GM23338 (cell line): ENCODE measurements around the gene CUX1. TPM values are rescaled to one million over a fixed set of nuclear protein-coding genes. Genes with fewer than 3 reads are reported as not detected.
A peak's percentile ranks its signal among the peaks of the same experiment; 100 is the strongest.
"Not testable (repeated sequence)": the region's sequence is repeated elsewhere in the genome, so short reads cannot be mapped to it uniquely, and the experiment has no call there.

Source experiments
- ATAC-seq: fragments of 200-7000 bp; cut with Tn5 transposase; 3 replicates; pipeline ENCODE4 v1.9.1; 2020
- DNase-seq: peaks from one replicate; pipeline ENCODE4 v3.0.0-alpha.2; 2015; ENCODE audit warnings: low spot score
- H2AFZ ChIP-seq: fragments of 200-600 bp; sonication (generic); 2 replicates; pipeline ENCODE4 v1.8.0; 2016; ENCODE audit warnings: antibody characterized with exemption, mild to moderate bottlenecking, moderate library complexity
- H3F3A ChIP-seq: fragments of 200-600 bp; sonication (generic); replicated peaks from 2 replicates; pipeline ENCODE4 v1.8.0; 2017; ENCODE audit warnings: antibody characterized with exemption, mixed run types, low read depth
- H3K27ac ChIP-seq: fragments of 200-600 bp; sonication (generic); 2 replicates; pipeline ENCODE4 v1.6.1; 2016; ENCODE audit warnings: low read depth
- H3K27me3 ChIP-seq: fragments of 200-600 bp; sonication (generic); 2 replicates; pipeline ENCODE4 v1.8.0; 2016; ENCODE audit warnings: mild to moderate bottlenecking, mixed run types, moderate library complexity; ENCODE audit not compliant: insufficient read depth
- H3K36me3 ChIP-seq: fragments of 200-600 bp; sonication (generic); 2 replicates; pipeline ENCODE4 v1.8.0; 2016; ENCODE audit warnings: mild to moderate bottlenecking; ENCODE audit not compliant: insufficient read depth
- H3K4me1 ChIP-seq: fragments of 200-600 bp; sonication (generic); 2 replicates; pipeline ENCODE4 v1.8.0; 2016; ENCODE audit warnings: mild to moderate bottlenecking, moderate library complexity; ENCODE audit not compliant: insufficient read depth
- H3K4me2 ChIP-seq: fragments of 200-600 bp; sonication (generic); 2 replicates; pipeline ENCODE4 v1.7.1; 2017; ENCODE audit warnings: mixed run types
- H3K4me3 ChIP-seq: fragments of 200-600 bp; sonication (generic); 2 replicates; pipeline ENCODE4 v1.6.1; 2016; ENCODE audit warnings: mixed run types
- H3K79me2 ChIP-seq: fragments of 200-600 bp; sonication (generic); replicated peaks from 2 replicates; pipeline ENCODE4 v1.8.0; 2017; ENCODE audit warnings: mild to moderate bottlenecking; ENCODE audit not compliant: insufficient read depth
- H3K9me2 ChIP-seq: fragments of 200-600 bp; sonication (generic); 2 replicates; pipeline ENCODE4 v1.8.0; 2017; ENCODE audit not compliant: insufficient read depth
- H4K20me1 ChIP-seq: fragments of 200-600 bp; sonication (generic); replicated peaks from 2 replicates; pipeline ENCODE4 v1.8.0; 2017; ENCODE audit warnings: mild to moderate bottlenecking; ENCODE audit not compliant: insufficient read depth
- H3K27ac Mint-ChIP-seq: 2 replicates; pipeline ENCODE4 v1.8.0; 2020; ENCODE audit warnings: inconsistent platforms, mild to moderate bottlenecking, moderate library complexity, mixed read lengths
- H3K27me3 Mint-ChIP-seq: 3 replicates; pipeline ENCODE4 v1.8.0; 2022; ENCODE audit warnings: low read depth, mild to moderate bottlenecking, moderate library complexity, mixed read lengths, inconsistent platforms; ENCODE audit not compliant: insufficient read depth, poor library complexity
- H3K36me3 Mint-ChIP-seq: 3 replicates; pipeline ENCODE4 v1.8.0; 2021; ENCODE audit warnings: low read depth, mild to moderate bottlenecking, inconsistent platforms, moderate library complexity, mixed read lengths
- H3K4me1 Mint-ChIP-seq: 3 replicates; pipeline ENCODE4 v1.8.0; 2020; ENCODE audit warnings: mild to moderate bottlenecking, inconsistent platforms, mixed read lengths
- H3K4me3 Mint-ChIP-seq: 3 replicates; pipeline ENCODE4 v1.8.0; 2021; ENCODE audit warnings: moderate library complexity, mild to moderate bottlenecking, inconsistent platforms, mixed read lengths
- H3K9me3 Mint-ChIP-seq: 3 replicates; pipeline ENCODE4 v1.8.0; 2020; ENCODE audit warnings: moderate library complexity, mild to moderate bottlenecking, inconsistent platforms, mixed read lengths
- CREB1 ChIP-seq: fragments of 250-450 bp; sonication (Bioruptor Pico); IDR thresholded peaks from 2 replicates; pipeline ENCODE4 v1.5.0; 2020; ENCODE audit warnings: low read depth, mild to moderate bottlenecking, moderate library complexity
- ETS1 ChIP-seq: IDR thresholded peaks from 2 replicates; pipeline ENCODE4 v1.6.1; 2016; ENCODE audit warnings: antibody characterized with exemption
- EZH2 ChIP-seq: fragments of 200-600 bp; sonication (generic); IDR thresholded peaks from one replicate; pipeline ENCODE4 v1.8.0; 2017; ENCODE audit warnings: antibody characterized with exemption, mild to moderate bottlenecking, low read depth; ENCODE audit not compliant: unreplicated experiment
- EZH2phosphoT487 ChIP-seq: fragments of 200-600 bp; sonication (generic); IDR thresholded peaks from one replicate; pipeline ENCODE4 v1.8.1; 2018; ENCODE audit warnings: antibody characterized with exemption; ENCODE audit not compliant: unreplicated experiment
- JUNB ChIP-seq: IDR thresholded peaks from one replicate; pipeline ENCODE4 v1.6.1; 2016; ENCODE audit warnings: antibody characterized with exemption; ENCODE audit not compliant: unreplicated experiment
- NANOG ChIP-seq: IDR thresholded peaks from 2 replicates; pipeline ENCODE4 v1.6.1; 2016; ENCODE audit warnings: antibody characterized with exemption, borderline replicate concordance
- POLR2AphosphoS5 ChIP-seq: IDR thresholded peaks from 2 replicates; pipeline ENCODE4 v1.6.1; 2016; ENCODE audit warnings: antibody characterized with exemption, low read depth
- STAT1 ChIP-seq: IDR thresholded peaks from one replicate; pipeline ENCODE4 v1.6.1; 2016; ENCODE audit warnings: antibody characterized with exemption; ENCODE audit not compliant: unreplicated experiment
- ZNF114 ChIP-seq: fragments of 250-450 bp; sonication (Bioruptor Pico); IDR thresholded peaks from 2 replicates; pipeline ENCODE4 v1.5.0; 2020; ENCODE audit warnings: mild to moderate bottlenecking, moderate library complexity
- ZNF331 ChIP-seq: fragments of 250-450 bp; sonication (Bioruptor Pico); IDR thresholded peaks from 2 replicates; pipeline ENCODE4 v1.5.0; 2020; ENCODE audit warnings: low read depth, mild to moderate bottlenecking, moderate library complexity
- polyA plus RNA-seq: library from polyadenylated mRNA; unstranded; fragments of >200 nt; fragmentation: Nextera tagmentation; extraction: Ambion mirVana; gene quantifications from 2 replicates; pipeline ENCODE4 v1.2.1, GENCODE V29; 2016
- total RNA-seq: library from RNA; depleted of rRNA; stranded (reverse); fragments of >200 nt; shearing (Covaris generic); gene quantifications from 2 replicates; pipeline ENCODE4 v1.2.3, GENCODE V29; 2014
- TF ChIP-seq, protein P1 (sequence below): IDR thresholded peaks from one replicate; pipeline ENCODE4 v1.6.1; 2018; ENCODE audit warnings: antibody characterized with exemption; ENCODE audit not compliant: unreplicated experiment
- TF ChIP-seq, protein P2 (sequence below), 2 experiments: fragments of 200-600 bp in 1 of 2; sonication (generic) in 1 of 2; conservative IDR thresholded peaks; 2 replicates each; pipeline versions ENCODE4 v1.5.1 to v1.6.1; 2016 to 2017; ENCODE audit warnings: antibody characterized with exemption in 2 of 2, low read depth in 2 of 2, mild to moderate bottlenecking in 2 of 2, moderate library complexity in 1 of 2

Gene CUX1
- total and polyA plus RNA-seq, 2 experiments from 2014 or later, result 49.9 to 64.0 TPM

GRCh38 chr7:101929256-101929655 lies 111.8 kb downstream of the CUX1 start (continued):
- no peak for TF ChIP-seq EZH2phosphoT487
- TF ChIP-seq, protein P1, sequence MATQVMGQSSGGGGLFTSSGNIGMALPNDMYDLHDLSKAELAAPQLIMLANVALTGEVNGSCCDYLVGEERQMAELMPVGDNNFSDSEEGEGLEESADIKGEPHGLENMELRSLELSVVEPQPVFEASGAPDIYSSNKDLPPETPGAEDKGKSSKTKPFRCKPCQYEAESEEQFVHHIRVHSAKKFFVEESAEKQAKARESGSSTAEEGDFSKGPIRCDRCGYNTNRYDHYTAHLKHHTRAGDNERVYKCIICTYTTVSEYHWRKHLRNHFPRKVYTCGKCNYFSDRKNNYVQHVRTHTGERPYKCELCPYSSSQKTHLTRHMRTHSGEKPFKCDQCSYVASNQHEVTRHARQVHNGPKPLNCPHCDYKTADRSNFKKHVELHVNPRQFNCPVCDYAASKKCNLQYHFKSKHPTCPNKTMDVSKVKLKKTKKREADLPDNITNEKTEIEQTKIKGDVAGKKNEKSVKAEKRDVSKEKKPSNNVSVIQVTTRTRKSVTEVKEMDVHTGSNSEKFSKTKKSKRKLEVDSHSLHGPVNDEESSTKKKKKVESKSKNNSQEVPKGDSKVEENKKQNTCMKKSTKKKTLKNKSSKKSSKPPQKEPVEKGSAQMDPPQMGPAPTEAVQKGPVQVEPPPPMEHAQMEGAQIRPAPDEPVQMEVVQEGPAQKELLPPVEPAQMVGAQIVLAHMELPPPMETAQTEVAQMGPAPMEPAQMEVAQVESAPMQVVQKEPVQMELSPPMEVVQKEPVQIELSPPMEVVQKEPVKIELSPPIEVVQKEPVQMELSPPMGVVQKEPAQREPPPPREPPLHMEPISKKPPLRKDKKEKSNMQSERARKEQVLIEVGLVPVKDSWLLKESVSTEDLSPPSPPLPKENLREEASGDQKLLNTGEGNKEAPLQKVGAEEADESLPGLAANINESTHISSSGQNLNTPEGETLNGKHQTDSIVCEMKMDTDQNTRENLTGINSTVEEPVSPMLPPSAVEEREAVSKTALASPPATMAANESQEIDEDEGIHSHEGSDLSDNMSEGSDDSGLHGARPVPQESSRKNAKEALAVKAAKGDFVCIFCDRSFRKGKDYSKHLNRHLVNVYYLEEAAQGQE, result no peak
- TF ChIP-seq EZH2, result no peak
- TF ChIP-seq NANOG, result no peak
- no peak for TF ChIP-seq POLR2AphosphoS5
- no peak for TF ChIP-seq JUNB

- not testable (repeated sequence) for H2AFZ ChIP-seq, H3K9me3 Mint-ChIP-seq, H3F3A ChIP-seq, H3K36me3 ChIP-seq, DNase-seq, ATAC-seq, H3K27ac ChIP-seq, H3K4me3 ChIP-seq, H3K4me3 Mint-ChIP-seq, H3K27ac Mint-ChIP-seq, H3K9me2 ChIP-seq, H3K27me3 Mint-ChIP-seq, H3K27me3 ChIP-seq, H3K4me2 ChIP-seq
- Histone ChIP-seq H3K79me2 (peaks cover 95% of the 10 kb centered on the region), H3K4me1 (peaks cover 45% of the 10 kb centered on the region), H4K20me1 (peaks cover 15% of the 10 kb centered on the region)
- peaks cover 41% of the 10 kb centered on the region for H3K4me1 Mint-ChIP-seq
- H3K36me3 Mint-ChIP-seq, result peaks cover 28% of the 10 kb centered on the region
These were observed 112.5 kb downstream of the CUX1 start for GRCh38 chr7:101929911-101930310.

DNA sequence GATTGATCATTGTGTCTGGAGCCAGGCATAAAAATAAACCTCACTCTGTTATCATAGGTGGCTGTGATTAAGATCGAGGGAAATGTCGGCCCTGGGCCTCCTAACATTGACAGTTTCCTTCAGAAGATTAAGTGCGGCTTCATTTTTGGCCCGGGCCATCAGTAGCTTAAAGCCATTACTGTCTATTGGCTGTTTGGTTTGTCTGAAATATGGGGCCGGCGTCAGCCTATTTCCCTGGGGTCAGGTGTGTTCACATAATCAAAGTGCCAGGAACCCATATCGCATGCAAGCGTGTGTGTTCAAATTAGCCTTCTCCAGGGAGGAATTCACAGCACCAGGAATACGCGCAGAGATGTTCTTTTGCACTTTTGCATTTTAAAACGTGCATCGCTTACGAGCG lies 114.7 kb downstream of the CUX1 start:
- H3K79me2 ChIP-seq, result peaks cover 74% of the 10 kb centered on the region
- no peak overlapping the region for H2AFZ ChIP-seq
- H3K4me2 ChIP-seq, result 0 out of 2 replicates have a peak overlapping the region, but pooled peaks have one; percentile 47
- no peaks in the 10 kb centered on the region for H3K9me2 ChIP-seq
- ATAC-seq, result no peak
- H3K4me3 ChIP-seq, result no peak overlapping the region
- peaks cover 11% of the 10 kb centered on the region for H3F3A ChIP-seq
- H3K4me1 ChIP-seq, result peaks cover 51% of the 10 kb centered on the region
- no peak for TF ChIP-seq ZNF331 (CRISPR knock-in tag)
- TF ChIP-seq JUNB, result no peak
- TF ChIP-seq ZNF114 (CRISPR knock-in tag), result no peak
- TF ChIP-seq CREB1, result no peak
- no peak for TF ChIP-seq STAT1
- no peak for TF ChIP-seq NANOG
- TF ChIP-seq ETS1, result no peak
- TF ChIP-seq POLR2AphosphoS5, result no peak
- TF ChIP-seq, protein P2, sequence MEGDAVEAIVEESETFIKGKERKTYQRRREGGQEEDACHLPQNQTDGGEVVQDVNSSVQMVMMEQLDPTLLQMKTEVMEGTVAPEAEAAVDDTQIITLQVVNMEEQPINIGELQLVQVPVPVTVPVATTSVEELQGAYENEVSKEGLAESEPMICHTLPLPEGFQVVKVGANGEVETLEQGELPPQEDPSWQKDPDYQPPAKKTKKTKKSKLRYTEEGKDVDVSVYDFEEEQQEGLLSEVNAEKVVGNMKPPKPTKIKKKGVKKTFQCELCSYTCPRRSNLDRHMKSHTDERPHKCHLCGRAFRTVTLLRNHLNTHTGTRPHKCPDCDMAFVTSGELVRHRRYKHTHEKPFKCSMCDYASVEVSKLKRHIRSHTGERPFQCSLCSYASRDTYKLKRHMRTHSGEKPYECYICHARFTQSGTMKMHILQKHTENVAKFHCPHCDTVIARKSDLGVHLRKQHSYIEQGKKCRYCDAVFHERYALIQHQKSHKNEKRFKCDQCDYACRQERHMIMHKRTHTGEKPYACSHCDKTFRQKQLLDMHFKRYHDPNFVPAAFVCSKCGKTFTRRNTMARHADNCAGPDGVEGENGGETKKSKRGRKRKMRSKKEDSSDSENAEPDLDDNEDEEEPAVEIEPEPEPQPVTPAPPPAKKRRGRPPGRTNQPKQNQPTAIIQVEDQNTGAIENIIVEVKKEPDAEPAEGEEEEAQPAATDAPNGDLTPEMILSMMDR (conservative IDR thresholded peaks at IDR 0.05; ENCODE audit: low read depth in 2 of 2), result no peak
- Mint-ChIP-seq H3K36me3 (peaks cover 23% of the 10 kb centered on the region), H3K9me3 (peaks cover 8% of the 10 kb centered on the region), H3K27ac (peak overlapping the region; percentile 85), H3K4me1 (peaks cover 57% of the 10 kb centered on the region), H3K4me3 (no peak overlapping the region), H3K27me3 (peaks cover 11% of the 10 kb centered on the region)
- H3K36me3 ChIP-seq, result no peaks in the 10 kb centered on the region
- H3K27me3 ChIP-seq, result no peaks in the 10 kb centered on the region
- no peak for DNase-seq
- H3K27ac ChIP-seq, result peak overlapping the region; percentile 78
- H4K20me1 ChIP-seq, result peaks cover 9% of the 10 kb centered on the region
